Panc1 (cell line): ENCODE results near the gene KRT85. TPM values are rescaled to one million over a fixed set of nuclear protein-coding genes. Genes with fewer than 3 reads are reported as not detected.

Experiments
- ATAC-seq: fragments of 200-7000 bp; cut with Tn5 transposase; 2 replicates; pipeline ENCODE4 v1.9.1; 2020; ENCODE audit warnings: mild to moderate bottlenecking, moderate library complexity
- BruUV-seq: library from RNA; stranded (reverse); fragments of 400-500 nt; replicated peaks from 2 replicates; lab custom pipeline; 2021; lab: Mats Ljungman, UMichigan
- CTCF ChIA-PET: fragments of 300-600 bp; sonication (Branson Sonifier 250); formaldehyde crosslinking; loops from one replicate; lab custom pipeline; 2022; ENCODE audit warnings: antibody characterized with exemption; lab: Charles Lee
- POLR2A ChIA-PET: fragments of 300-600 bp; sonication (Branson Sonifier 250); formaldehyde crosslinking; loops from one replicate; lab custom pipeline; 2022; ENCODE audit warnings: antibody characterized with exemption; lab: Charles Lee
- DNase-seq: peaks from one replicate; pipeline ENCODE4 v3.0.0-alpha.2; 2010; ENCODE audit warnings: low read depth, low spot score
- H3K27ac ChIP-seq: 2 replicates; pipeline ENCODE4 v1.5.1; 2011; ENCODE audit warnings: mild to moderate bottlenecking, low read length, inconsistent platforms
- H3K27me3 ChIP-seq: fragments of 200-500 bp; sonication (Bioruptor generic); 2 replicates; pipeline ENCODE4 v1.6.0; 2014; ENCODE audit warnings: low read length, inconsistent platforms; ENCODE audit not compliant: control insufficient read depth, insufficient read depth
- H3K36me3 ChIP-seq: fragments of 200-500 bp; sonication (Bioruptor generic); 2 replicates; pipeline ENCODE4 v1.5.1; 2014; ENCODE audit warnings: inconsistent platforms, mild to moderate bottlenecking, low read length, moderate library complexity; ENCODE audit not compliant: control insufficient read depth, insufficient read depth
- H3K4me1 ChIP-seq: 2 replicates; pipeline ENCODE4 v1.5.1; 2011; ENCODE audit warnings: inconsistent platforms, mild to moderate bottlenecking, low read length, moderate library complexity; ENCODE audit not compliant: control insufficient read depth, insufficient read depth
- H3K4me3 ChIP-seq, 2 experiments: 2 replicates each; pipeline ENCODE4 v1.5.1; 2011 to 2012; ENCODE audit warnings: low read depth in 2 of 2, low read length in 2 of 2, mild to moderate bottlenecking in 2 of 2, inconsistent platforms in 1 of 2, moderate library complexity in 1 of 2
- H3K9me3 ChIP-seq: fragments of 200-500 bp; sonication (Bioruptor generic); 2 replicates; pipeline ENCODE4 v1.5.1; 2014; ENCODE audit warnings: low read depth, mild to moderate bottlenecking, inconsistent platforms, low read length, moderate library complexity; ENCODE audit not compliant: control insufficient read depth, insufficient read depth
- POLR2AphosphoS5 ChIP-seq: IDR thresholded peaks from 2 replicates; pipeline ENCODE4 v1.6.1; 2012; ENCODE audit warnings: mild to moderate bottlenecking, low read depth, low read length, moderate library complexity
- SIN3A ChIP-seq: IDR thresholded peaks from 2 replicates; pipeline ENCODE4 v1.6.1; 2012; ENCODE audit warnings: low read depth, mild to moderate bottlenecking, low read length, moderate library complexity, borderline replicate concordance; ENCODE audit not compliant: insufficient read depth
- TCF7L2 ChIP-seq: IDR thresholded peaks from 2 replicates; pipeline ENCODE4 v1.6.1; 2011; ENCODE audit warnings: mild to moderate bottlenecking, low read depth, low read length, inconsistent platforms
- in situ Hi-C: cut with HindIII; loops from 2 replicates; pipeline ENCODE4 v1.10.0; 2016; ENCODE audit warnings: low sequenced_read_pairs, low pct_unique_long_range_greater_than_20kb
- intact Hi-C: fragments of 100-400 bp; cut with micrococcal nuclease; formaldehyde crosslinking; loops from one replicate; pipeline ENCODE4 v1.10.0; 2022; ENCODE audit not compliant: unreplicated experiment
- total RNA-seq: library from RNA; stranded (reverse); gene quantifications from one replicate; pipeline ENCODE4 v1.2.1, GENCODE V29; 2021; ENCODE audit not compliant: unreplicated experiment
- TF ChIP-seq, protein P1 (sequence below): fragments of 450-650 bp; IDR thresholded peaks from 2 replicates; pipeline ENCODE4 v1.5.1; 2017; ENCODE audit warnings: mild to moderate bottlenecking
- TF ChIP-seq, protein P2 (sequence below), 2 experiments: IDR thresholded peaks; 2 replicates each; pipeline ENCODE4 v1.6.1; 2011 to 2012; ENCODE audit warnings: low read depth in 2 of 2, control low read depth in 1 of 2, low read length in 1 of 2, mild to moderate bottlenecking in 1 of 2, moderate library complexity in 1 of 2; ENCODE audit not compliant: insufficient read depth in 1 of 2

KRT85 gene
- total RNA-seq, 1 experiment from 2014 or later = not detected

DNA sequence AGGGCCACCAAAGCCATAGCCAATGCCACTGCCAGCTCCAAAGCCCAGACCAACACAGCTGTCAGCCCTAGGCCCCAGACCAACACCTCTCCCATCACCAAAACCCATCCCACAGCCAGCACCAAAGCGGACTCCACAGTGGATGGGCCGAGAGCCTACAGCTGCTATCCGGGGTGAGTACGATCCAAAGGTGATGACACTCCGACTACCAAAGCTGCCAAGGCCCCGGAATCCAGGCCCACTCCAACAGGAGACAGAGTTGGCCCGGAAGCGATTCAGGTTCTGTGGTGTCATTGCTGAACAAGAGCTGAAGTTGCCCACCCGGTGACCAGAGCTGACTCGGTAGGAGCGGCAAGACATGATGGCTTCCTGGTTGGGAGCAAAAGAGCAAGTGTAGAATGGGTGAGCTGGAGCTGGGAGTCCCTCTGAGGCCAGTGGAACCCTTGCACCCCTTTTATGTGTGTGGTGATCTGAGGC, 18.0 kb upstream of the KRT85 start, which contains the start of gene KRT84:
Gene KRT84, minus strand, starts transcription at position 427 of the 477 bp plus-strand sequence. Its CDS starts 67 bp downstream, at position 360.
- in situ Hi-C loops (no loop called here), intact Hi-C loops (no loop called here)
- CTCF ChIA-PET = no interaction called here
- TF ChIP-seq, protein P1, sequence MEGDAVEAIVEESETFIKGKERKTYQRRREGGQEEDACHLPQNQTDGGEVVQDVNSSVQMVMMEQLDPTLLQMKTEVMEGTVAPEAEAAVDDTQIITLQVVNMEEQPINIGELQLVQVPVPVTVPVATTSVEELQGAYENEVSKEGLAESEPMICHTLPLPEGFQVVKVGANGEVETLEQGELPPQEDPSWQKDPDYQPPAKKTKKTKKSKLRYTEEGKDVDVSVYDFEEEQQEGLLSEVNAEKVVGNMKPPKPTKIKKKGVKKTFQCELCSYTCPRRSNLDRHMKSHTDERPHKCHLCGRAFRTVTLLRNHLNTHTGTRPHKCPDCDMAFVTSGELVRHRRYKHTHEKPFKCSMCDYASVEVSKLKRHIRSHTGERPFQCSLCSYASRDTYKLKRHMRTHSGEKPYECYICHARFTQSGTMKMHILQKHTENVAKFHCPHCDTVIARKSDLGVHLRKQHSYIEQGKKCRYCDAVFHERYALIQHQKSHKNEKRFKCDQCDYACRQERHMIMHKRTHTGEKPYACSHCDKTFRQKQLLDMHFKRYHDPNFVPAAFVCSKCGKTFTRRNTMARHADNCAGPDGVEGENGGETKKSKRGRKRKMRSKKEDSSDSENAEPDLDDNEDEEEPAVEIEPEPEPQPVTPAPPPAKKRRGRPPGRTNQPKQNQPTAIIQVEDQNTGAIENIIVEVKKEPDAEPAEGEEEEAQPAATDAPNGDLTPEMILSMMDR = no peak
- TF ChIP-seq POLR2AphosphoS5 = no peak
- TF ChIP-seq TCF7L2 = no peak
- TF ChIP-seq SIN3A = no peak
- TF ChIP-seq, protein P2, sequence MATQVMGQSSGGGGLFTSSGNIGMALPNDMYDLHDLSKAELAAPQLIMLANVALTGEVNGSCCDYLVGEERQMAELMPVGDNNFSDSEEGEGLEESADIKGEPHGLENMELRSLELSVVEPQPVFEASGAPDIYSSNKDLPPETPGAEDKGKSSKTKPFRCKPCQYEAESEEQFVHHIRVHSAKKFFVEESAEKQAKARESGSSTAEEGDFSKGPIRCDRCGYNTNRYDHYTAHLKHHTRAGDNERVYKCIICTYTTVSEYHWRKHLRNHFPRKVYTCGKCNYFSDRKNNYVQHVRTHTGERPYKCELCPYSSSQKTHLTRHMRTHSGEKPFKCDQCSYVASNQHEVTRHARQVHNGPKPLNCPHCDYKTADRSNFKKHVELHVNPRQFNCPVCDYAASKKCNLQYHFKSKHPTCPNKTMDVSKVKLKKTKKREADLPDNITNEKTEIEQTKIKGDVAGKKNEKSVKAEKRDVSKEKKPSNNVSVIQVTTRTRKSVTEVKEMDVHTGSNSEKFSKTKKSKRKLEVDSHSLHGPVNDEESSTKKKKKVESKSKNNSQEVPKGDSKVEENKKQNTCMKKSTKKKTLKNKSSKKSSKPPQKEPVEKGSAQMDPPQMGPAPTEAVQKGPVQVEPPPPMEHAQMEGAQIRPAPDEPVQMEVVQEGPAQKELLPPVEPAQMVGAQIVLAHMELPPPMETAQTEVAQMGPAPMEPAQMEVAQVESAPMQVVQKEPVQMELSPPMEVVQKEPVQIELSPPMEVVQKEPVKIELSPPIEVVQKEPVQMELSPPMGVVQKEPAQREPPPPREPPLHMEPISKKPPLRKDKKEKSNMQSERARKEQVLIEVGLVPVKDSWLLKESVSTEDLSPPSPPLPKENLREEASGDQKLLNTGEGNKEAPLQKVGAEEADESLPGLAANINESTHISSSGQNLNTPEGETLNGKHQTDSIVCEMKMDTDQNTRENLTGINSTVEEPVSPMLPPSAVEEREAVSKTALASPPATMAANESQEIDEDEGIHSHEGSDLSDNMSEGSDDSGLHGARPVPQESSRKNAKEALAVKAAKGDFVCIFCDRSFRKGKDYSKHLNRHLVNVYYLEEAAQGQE (IDR thresholded peaks at IDR 0.05; ENCODE audit: insufficient read depth in 1 of 2, low read depth in 2 of 2, low read length in 1 of 2) = no peak
- Histone ChIP-seq H3K36me3 (no peaks in the 10 kb centered on the region), H3K4me1 (no peaks in the 10 kb centered on the region), H3K9me3 (no peaks in the 10 kb centered on the region), H3K27me3 (peaks cover 11% of the 10 kb centered on the region), H3K4me3 (no peak within 1 kb of the TSS), H3K27ac (no peak within 1 kb of the TSS)
- BruUV-seq = no TSS peak
- no peak for DNase-seq
- POLR2A ChIA-PET = no interaction called here
- ATAC-seq = no peak

DNA sequence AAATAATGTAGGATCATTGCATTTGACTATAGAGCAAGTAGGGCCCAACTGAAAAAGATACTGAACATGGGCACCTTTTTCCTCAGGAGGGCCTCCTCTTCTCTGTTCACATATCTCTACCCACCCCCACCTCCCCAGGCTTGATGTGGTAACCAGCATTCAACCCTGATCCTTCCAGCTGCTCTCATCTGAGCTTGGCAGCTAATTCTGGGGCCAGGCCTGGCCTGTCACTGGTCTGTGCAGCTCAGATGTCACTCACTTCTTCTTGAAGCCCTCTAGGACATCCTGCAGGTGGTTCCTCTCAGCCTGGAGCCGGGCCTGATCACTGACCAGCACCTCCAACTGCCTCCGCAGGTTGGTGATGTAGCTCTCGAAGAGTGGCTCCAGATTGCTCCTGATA, 16.1 kb upstream of the KRT85 start:
- in situ Hi-C loops (no loop called here), intact Hi-C loops (no loop called here)
- Histone ChIP-seq H3K9me3 (no peaks in the 10 kb centered on the region), H3K27ac (no peak overlapping the region), H3K27me3 (peaks cover 10% of the 10 kb centered on the region), H3K36me3 (no peaks in the 10 kb centered on the region), H3K4me3 (no peak overlapping the region), H3K4me1 (no peaks in the 10 kb centered on the region)
- POLR2A ChIA-PET = no interaction called here
- no TSS peak for BruUV-seq
- no peak for ATAC-seq
- DNase-seq = no peak
- CTCF ChIA-PET = interaction anchor here (0.6 kb wide), 1 partner anchor 219 kb away, joined by 3 read pairs; no protein-coding TSS in a partner anchor
- TF ChIP-seq SIN3A (no peak), POLR2AphosphoS5 (no peak), TCF7L2 (no peak)
- TF ChIP-seq, protein P1 = no peak
- TF ChIP-seq, protein P2 (IDR thresholded peaks at IDR 0.05; ENCODE audit: insufficient read depth in 1 of 2, low read depth in 2 of 2, low read length in 1 of 2) = no peak
